Stomach (tissue), 9 donors: ENCODE results near the gene ARHGEF18. TPM values are rescaled to one million over a fixed set of nuclear protein-coding genes. Genes with fewer than 3 reads are reported as not detected.

Source experiments
- DNase-seq, 2 donors: peaks; one replicate each; pipeline versions ENCODE4 v3.0.0 to v3.0.0-alpha.2; 2013 to 2019
- H3K27ac ChIP-seq, 5 donors: fragments of 200-600 bp in 4 of 5; sonication (generic) in 4 of 5; one replicate each; pipeline ENCODE4 v1.5.1; 2013 to 2019; ENCODE audit warnings: mild to moderate bottlenecking in 1 of 5, moderate library complexity in 1 of 5
- H3K27me3 ChIP-seq, 3 donors: fragments of 200-600 bp; sonication (generic); one replicate each; pipeline ENCODE4 v1.5.1; 2017 to 2019; ENCODE audit warnings: mixed run types in 1 of 3
- H3K36me3 ChIP-seq, 4 donors: fragments of 200-600 bp; sonication (generic); 1 replicate in 3 of 4; 2 replicates in 1 of 4; pipeline ENCODE4 v1.5.1; 2016 to 2019
- H3K4me1 ChIP-seq, 4 donors: fragments of 200-600 bp; sonication (generic); one replicate each; pipeline ENCODE4 v1.5.1; 2016 to 2019
- H3K4me3 ChIP-seq, 4 donors: fragments of 200-600 bp; sonication (generic) in 3 of 4; one replicate each; pipeline ENCODE4 v1.5.1; 2016 to 2019; ENCODE audit warnings: mild to moderate bottlenecking in 1 of 4
- H3K9me3 ChIP-seq, 4 donors: fragments of 200-600 bp; sonication (generic); one replicate each; pipeline ENCODE4 v1.5.1; 2016 to 2019
- CTCF ChIP-seq, 7 experiments: fragments of 450-650 bp in 4 of 7; fragments of 200-600 bp in 3 of 7; sonication (generic) in 3 of 7; IDR thresholded peaks; one replicate each; pipeline ENCODE4 v1.5.1; 2016 to 2019; ENCODE audit warnings: antibody characterized with exemption in 7 of 7, control low read depth in 2 of 7, mild to moderate bottlenecking in 1 of 7
- EP300 ChIP-seq: sonication (generic); formaldehyde crosslinking; IDR thresholded peaks from one replicate; pipeline ENCODE4 v1.6.1; 2017; ENCODE audit warnings: antibody characterized with exemption
- POLR2A ChIP-seq, 4 donors: fragments of 450-650 bp; IDR thresholded peaks; one replicate each; pipeline ENCODE4 v1.6.1; 2016; ENCODE audit warnings: antibody characterized with exemption in 4 of 4, control low read depth in 2 of 4, mild to moderate bottlenecking in 1 of 4, moderate library complexity in 1 of 4
- POLR2AphosphoS5 ChIP-seq, 3 donors: sonication (generic); formaldehyde crosslinking; IDR thresholded peaks; one replicate each; pipeline ENCODE4 v1.6.1; 2016; ENCODE audit warnings: antibody characterized with exemption in 3 of 3
- WGBS, 5 donors: extraction: QIAGEN DNeasy Blood & Tissue Kit in 3 of 5; methylation state at CpG; one replicate each; pipeline versions ENCODE4 v1.1.5 to v1.1.7; 2013 to 2018; 5-methylcytosine and 5-hydroxymethylcytosine counted together
- intact Hi-C: fragments of 100-400 bp; cut with DNase I; formaldehyde crosslinking; loops from one replicate; pipeline ENCODE4 v1.15.1; 2023; ENCODE audit warnings: low total_unique reads
- polyA plus RNA-seq, 3 donors: library from polyadenylated mRNA; stranded (reverse); fragments of 200-250 nt; gene quantifications; one replicate each; pipeline ENCODE4 v1.2.3, GENCODE V29; 2013
- total RNA-seq, 5 donors: library from RNA; depleted of rRNA; stranded (reverse); fragments of >200 nt; gene quantifications; one replicate each; pipeline versions ENCODE4 v1.1.0 to v1.2.3, GENCODE V29; 2014 to 2016
- donor health status: healthy with polysubstance abuse.
- donor health status: Bipolar disorder and iron deficiency.
- donor health status: healthy.

ARHGEF18 gene
- total and polyA plus RNA-seq, 8 donors: 12.6 to 56.2 (median 28.3) TPM

- H3K27ac ChIP-seq: peak overlapping the region; percentile 86 to 93 (median 88)
- H3K9me3 ChIP-seq: no peaks in the 10 kb centered on the region
- WGBS, 5 donors: 11 to 29% (median 20%) methylated on average over 13 of the region's 13 CpGs
- peaks cover 31 to 62% (median 40%) of the 10 kb centered on the region in 4 donors for H3K4me1 ChIP-seq
- no peak for DNase-seq
- H3K27me3 ChIP-seq: no peaks in the 10 kb centered on the region
- H3K36me3 ChIP-seq: peaks cover 0 to 12% (median 7%) of the 10 kb centered on the region in 4 donors
- TF ChIP-seq POLR2A (IDR thresholded peaks at IDR 0.05) (no peak), CTCF (IDR thresholded peaks at IDR 0.05) (no peak), EP300 (no peak), POLR2AphosphoS5 (IDR thresholded peaks at IDR 0.05) (no peak)
- intact Hi-C loops: no loop called here
- H3K4me3 ChIP-seq: peak overlapping the region; percentile 82 to 97 (median 93)
Observed at GRCh38 chr19:7393939-7394730, 45.4 kb downstream of the ARHGEF18 start.

GRCh38 chr19:7394731-7395359 is 46.1 kb downstream of the ARHGEF18 start:
- Histone ChIP-seq H3K36me3 (peaks cover 0 to 10% (median 5%) of the 10 kb centered on the region in 4 donors), H3K9me3 (no peaks in the 10 kb centered on the region), H3K27ac (peak overlapping the region; percentile 86 to 93 (median 88)), H3K27me3 (no peaks in the 10 kb centered on the region), H3K4me1 (peaks cover 35 to 68% (median 45%) of the 10 kb centered on the region in 4 donors), H3K4me3 (peak overlapping the region; percentile 82 to 97 (median 93))
- intact Hi-C loops: no loop called here
- peak; percentile 94 to 97 for DNase-seq
- WGBS, 5 donors: 0 to 2% (median 1%) methylated on average over 35 to 61 of the region's 61 CpGs
- TF ChIP-seq POLR2AphosphoS5 (IDR thresholded peaks at IDR 0.05) (peak; percentile 76 to 97 (median 92)), POLR2A (IDR thresholded peaks at IDR 0.05) (peak in 1 of 4 donors; percentile 56), EP300 (no peak), CTCF (IDR thresholded peaks at IDR 0.05) (no peak)

- H3K36me3 ChIP-seq: peaks cover 0 to 6% (median 3%) of the 10 kb centered on the region in 4 donors
- peak overlapping the region; percentile 82 to 97 (median 93) for H3K4me3 ChIP-seq
- DNase-seq: peak in 1 of 2 donors; percentile 35
- no peaks in the 10 kb centered on the region for H3K9me3 ChIP-seq
- TF ChIP-seq CTCF (IDR thresholded peaks at IDR 0.05) (no peak), EP300 (no peak), POLR2AphosphoS5 (IDR thresholded peaks at IDR 0.05) (no peak), POLR2A (IDR thresholded peaks at IDR 0.05) (no peak)
- intact Hi-C loops: no loop called here
- H3K4me1 ChIP-seq: peaks cover 35 to 69% (median 48%) of the 10 kb centered on the region in 4 donors
- peak overlapping the region; percentile 86 to 93 (median 88) for H3K27ac ChIP-seq
- 2 to 4% (median 2%) methylated on average over 18 to 28 of the region's 28 CpGs for WGBS, 5 donors
- no peaks in the 10 kb centered on the region for H3K27me3 ChIP-seq
Observed at GRCh38 chr19:7395360-7396066, 46.8 kb downstream of the ARHGEF18 start.

- Histone ChIP-seq H3K4me1 (peaks cover 35 to 66% (median 50%) of the 10 kb centered on the region in 4 donors), H3K27me3 (no peaks in the 10 kb centered on the region), H3K4me3 (no peak overlapping the region), H3K36me3 (peaks cover 0 to 10% (median 10%) of the 10 kb centered on the region in 4 donors), H3K9me3 (no peaks in the 10 kb centered on the region), H3K27ac (peak overlapping the region; percentile 71 to 81 (median 77))
- 88 to 93% (median 91%) methylated on average over 9 of the region's 9 CpGs for WGBS, 5 donors
- DNase-seq: no peak
- TF ChIP-seq EP300 (no peak), POLR2A (IDR thresholded peaks at IDR 0.05) (no peak), POLR2AphosphoS5 (IDR thresholded peaks at IDR 0.05) (no peak), CTCF (IDR thresholded peaks at IDR 0.05) (no peak)
- intact Hi-C loops: no loop called here
Observed at GRCh38 chr19:7397687-7398086, 49.0 kb downstream of the ARHGEF18 start.
